RWPE2 (cell line): Measurements from ENCODE around the gene CADM2.

Source experiments
- ATAC-seq: fragments of 200-7000 bp; cut with Tn5 transposase; 3 replicates; pipeline ENCODE4 v1.9.1; 2021; ENCODE audit warnings: low read depth
- DNase-seq: peaks from one replicate; pipeline ENCODE4 v3.0.0-alpha.2; 2020; ENCODE audit warnings: low spot score
- H3K27ac ChIP-seq: fragments of 450-650 bp; 2 replicates; pipeline ENCODE4 v1.5.1; 2017; ENCODE audit warnings: mild to moderate bottlenecking; ENCODE audit not compliant: poor library complexity, severe bottlenecking
- H3K27me3 ChIP-seq: fragments of 250-450 bp; sonication (Bioruptor Pico); 2 replicates; pipeline ENCODE4 v1.5.1; 2021; ENCODE audit warnings: mild to moderate bottlenecking, moderate library complexity; ENCODE audit not compliant: insufficient read depth, poor library complexity, severe bottlenecking
- H3K36me3 ChIP-seq: fragments of 250-450 bp; sonication (Bioruptor Pico); 2 replicates; pipeline ENCODE4 v1.5.1; 2020; ENCODE audit warnings: low read depth, mild to moderate bottlenecking, moderate library complexity
- H3K4me1 ChIP-seq: fragments of 250-450 bp; sonication (Bioruptor Pico); 2 replicates; pipeline ENCODE4 v1.5.1; 2021; ENCODE audit warnings: mild to moderate bottlenecking, moderate library complexity; ENCODE audit not compliant: insufficient read depth, poor library complexity, severe bottlenecking
- H3K4me3 ChIP-seq: fragments of 250-450 bp; sonication (Bioruptor Pico); 2 replicates; pipeline ENCODE4 v1.5.1; 2021; ENCODE audit warnings: mild to moderate bottlenecking, moderate library complexity; ENCODE audit not compliant: severe bottlenecking
- H3K9me3 ChIP-seq: fragments of 250-450 bp; sonication (Bioruptor Pico); 2 replicates; pipeline ENCODE4 v1.5.1; 2021; ENCODE audit warnings: mild to moderate bottlenecking, moderate library complexity; ENCODE audit not compliant: severe bottlenecking
- CTCF ChIP-seq: fragments of 450-650 bp; IDR thresholded peaks from one replicate; pipeline ENCODE4 v1.5.1; 2017; ENCODE audit warnings: mild to moderate bottlenecking, moderate library complexity; ENCODE audit not compliant: poor library complexity, severe bottlenecking

CADM2 gene

GRCh38 chr3:85933326-85933725 is 974.5 kb downstream of the CADM2 start:
- DNase-seq, result no peak
- Histone ChIP-seq H3K9me3 (no peaks in the 10 kb centered on the region), H3K36me3 (no peaks in the 10 kb centered on the region), H3K4me1 (no peaks in the 10 kb centered on the region), H3K27me3 (no peaks in the 10 kb centered on the region), H3K27ac (no peak overlapping the region), H3K4me3 (no peak overlapping the region)
- no peak for ATAC-seq
- TF ChIP-seq CTCF, result no peak

DNA sequence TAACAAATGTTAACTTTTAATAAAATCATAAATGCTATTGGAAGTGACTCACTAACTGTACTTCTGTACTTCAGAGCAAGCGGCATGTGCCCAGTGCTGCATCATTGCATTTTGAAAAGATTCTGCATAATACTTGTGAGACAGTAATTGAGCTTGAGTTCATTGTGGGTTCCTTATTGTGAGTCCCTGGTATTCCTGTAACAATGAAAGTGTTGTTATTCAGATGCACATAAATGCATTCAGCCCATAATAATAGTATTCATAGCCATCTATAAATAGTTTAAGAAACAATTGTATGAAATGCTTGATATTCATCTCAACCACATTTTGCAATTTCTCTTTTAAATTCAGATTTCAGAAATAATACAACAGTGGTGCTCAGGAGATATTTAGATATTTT is 976.4 kb downstream of the CADM2 start:
- Histone ChIP-seq H3K4me3 (no peak overlapping the region), H3K4me1 (no peaks in the 10 kb centered on the region), H3K36me3 (no peaks in the 10 kb centered on the region), H3K27me3 (no peaks in the 10 kb centered on the region), H3K9me3 (no peaks in the 10 kb centered on the region), H3K27ac (no peak overlapping the region)
- ATAC-seq, result no peak
- no peak for DNase-seq
- TF ChIP-seq CTCF, result no peak

GRCh38 chr3:85939074-85939482 is 980.3 kb downstream of the CADM2 start:
- Histone ChIP-seq H3K36me3 (no peaks in the 10 kb centered on the region), H3K27ac (no peak overlapping the region), H3K9me3 (no peaks in the 10 kb centered on the region), H3K27me3 (no peaks in the 10 kb centered on the region), H3K4me1 (no peaks in the 10 kb centered on the region), H3K4me3 (no peak overlapping the region)
- ATAC-seq, result no peak
- TF ChIP-seq CTCF, result no peak
- no peak for DNase-seq

GRCh38 chr3:85950435-85950834 is 991.6 kb downstream of the CADM2 start:
- no peak for TF ChIP-seq CTCF
- H3K36me3 ChIP-seq, result no peaks in the 10 kb centered on the region
- H3K27ac ChIP-seq, result no peak overlapping the region
- H3K27me3 ChIP-seq, result peaks cover 6% of the 10 kb centered on the region
- H3K9me3 ChIP-seq, result no peaks in the 10 kb centered on the region
- H3K4me3 ChIP-seq, result no peak overlapping the region
- DNase-seq, result no peak
- H3K4me1 ChIP-seq, result no peaks in the 10 kb centered on the region
- no peak for ATAC-seq

DNA sequence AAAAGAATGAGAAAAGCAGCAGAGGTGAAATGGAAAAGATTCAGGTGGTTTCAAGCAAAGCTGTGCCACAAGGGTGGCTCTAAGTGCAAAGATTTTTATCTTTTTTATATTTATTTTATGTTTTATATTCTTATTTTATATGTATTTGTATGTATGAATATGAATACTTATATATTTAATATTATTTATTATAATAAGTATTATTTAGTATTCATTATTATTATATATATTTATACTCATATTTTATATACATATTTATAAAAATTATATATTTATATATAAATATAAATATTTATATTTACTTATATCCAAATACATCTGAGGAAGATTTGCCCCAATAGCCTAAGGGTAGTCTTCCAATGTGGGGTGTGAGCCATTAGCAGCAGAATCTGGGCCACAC is 1002.0 kb downstream of the CADM2 start:
- H3K9me3 ChIP-seq, result no peaks in the 10 kb centered on the region
- no peak for ATAC-seq
- no peak overlapping the region for H3K4me3 ChIP-seq
- no peaks in the 10 kb centered on the region for H3K36me3 ChIP-seq
- no peak for DNase-seq
- H3K27ac ChIP-seq, result no peak overlapping the region
- TF ChIP-seq CTCF, result no peak
- no peaks in the 10 kb centered on the region for H3K4me1 ChIP-seq
- no peaks in the 10 kb centered on the region for H3K27me3 ChIP-seq
